ENCODE data around the gene TMEM165. TPM values are rescaled to one million over a fixed set of nuclear protein-coding genes. Genes with fewer than 3 reads are reported as not detected.
"Not testable (repeated sequence)": the region's sequence is repeated elsewhere in the genome, so short reads cannot be mapped to it uniquely, and the experiment has no call there.

The TMEM165 gene
- total RNA-seq, 8 experiments from 2014 or later, result 25.9 to 102 (median 45.9) TPM

GRCh38 chr4:55358246-55358645 is 37.5 kb upstream of the TMEM165 start:
- H3K27ac ChIP-seq, result no peak overlapping the region
- in situ Hi-C loops (cut with MboI; ENCODE audit: low pct_unique_long_range_greater_than_20kb in 2 of 9, low sequenced_read_pairs in 9 of 9, unreplicated experiment in 9 of 9), result no loop called here
- no peak for ATAC-seq (replicated peaks in 6 of 8)
- H3K4me1 ChIP-seq (replicated peaks in 1 of 2), result no peaks in the 10 kb centered on the region
- 79 to 100% (median 94%) methylated on average over 1 to 2 of the region's 2 CpGs; no CpG with 5 or more reads in 3 of the 10 experiments for WGBS, 10 experiments
- H3K4me3 ChIP-seq, result no peak overlapping the region

GRCh38 chr4:55358668-55359067 is 37.1 kb upstream of the TMEM165 start:
- no peak overlapping the region for H3K4me3 ChIP-seq
- peak in 3 of 8 experiments; percentile 79 to 88 (median 83) for ATAC-seq (replicated peaks in 6 of 8)
- WGBS, 10 experiments, result 0 to 100% (median 84%) methylated on average over 1 to 2 of the region's 2 CpGs; no CpG with 5 or more reads in 2 of the 10 experiments
- no peaks in the 10 kb centered on the region for H3K4me1 ChIP-seq (replicated peaks in 1 of 2)
- in situ Hi-C loops (cut with MboI; ENCODE audit: low pct_unique_long_range_greater_than_20kb in 2 of 9, low sequenced_read_pairs in 9 of 9, unreplicated experiment in 9 of 9), result no loop called here
- H3K27ac ChIP-seq, result no peak overlapping the region

GRCh38 chr4:55359397-55359916 is 36.3 kb upstream of the TMEM165 start:
- peak in 3 of 8 experiments; percentile 10 to 40 (median 20) for ATAC-seq (replicated peaks in 6 of 8)
- Histone ChIP-seq H3K4me3 (no peak overlapping the region), H3K4me1 (replicated peaks in 1 of 2) (no peaks in the 10 kb centered on the region), H3K27ac (no peak overlapping the region)
- in situ Hi-C loops (cut with MboI; ENCODE audit: low pct_unique_long_range_greater_than_20kb in 2 of 9, low sequenced_read_pairs in 9 of 9, unreplicated experiment in 9 of 9), result no loop called here
- WGBS, 10 experiments, result 7 to 100% (median 87%) methylated on average over 1 to 7 of the region's 8 CpGs; no CpG with 5 or more reads in 3 of the 10 experiments

- 93 to 100% (median 100%) methylated on average over 1 to 6 of the region's 9 CpGs; no CpG with 5 or more reads in 1 of the 10 experiments for WGBS, 10 experiments
- ATAC-seq (replicated peaks in 6 of 8); in situ Hi-C loops (cut with MboI; ENCODE audit: low pct_unique_long_range_greater_than_20kb in 2 of 9, low sequenced_read_pairs in 9 of 9, unreplicated experiment in 9 of 9); H3K4me1 ChIP-seq (replicated peaks in 1 of 2); H3K4me3 ChIP-seq; H3K27ac ChIP-seq: not testable (repeated sequence)
These were observed 32.8 kb upstream of the TMEM165 start for GRCh38 chr4:55362938-55363337.

- Histone ChIP-seq H3K4me1 (replicated peaks in 1 of 2) (peaks cover 0 to 4% of the 10 kb centered on the region in 2 donors), H3K4me3 (no peak overlapping the region), H3K27ac (no peak overlapping the region)
- ATAC-seq (replicated peaks in 6 of 8), result no peak
- in situ Hi-C loops (cut with MboI; ENCODE audit: low pct_unique_long_range_greater_than_20kb in 2 of 9, low sequenced_read_pairs in 9 of 9, unreplicated experiment in 9 of 9), result no loop called here
- WGBS, 10 experiments, result 70 to 100% (median 85%) methylated on average over 1 to 7 of the region's 9 CpGs; no CpG with 5 or more reads in 2 of the 10 experiments
These were observed 31.9 kb upstream of the TMEM165 start for GRCh38 chr4:55363691-55364351.

- Histone ChIP-seq H3K4me3 (no peak overlapping the region), H3K27ac (no peak overlapping the region), H3K4me1 (replicated peaks in 1 of 2) (peaks cover 0 to 4% of the 10 kb centered on the region in 2 donors)
- no peak for ATAC-seq (replicated peaks in 6 of 8)
- 17 to 90% (median 73%) methylated on average over 1 to 7 of the region's 9 CpGs; no CpG with 5 or more reads in 1 of the 10 experiments for WGBS, 10 experiments
- in situ Hi-C loops (cut with MboI; ENCODE audit: low pct_unique_long_range_greater_than_20kb in 2 of 9, low sequenced_read_pairs in 9 of 9, unreplicated experiment in 9 of 9), result no loop called here
These were observed 30.9 kb upstream of the TMEM165 start for GRCh38 chr4:55364691-55365344.

- ATAC-seq (replicated peaks in 6 of 8), result no peak
- Histone ChIP-seq H3K4me1 (replicated peaks in 1 of 2) (peaks cover 0 to 4% of the 10 kb centered on the region in 2 donors), H3K4me3 (no peak overlapping the region), H3K27ac (no peak overlapping the region)
- in situ Hi-C loops (cut with MboI; ENCODE audit: low pct_unique_long_range_greater_than_20kb in 2 of 9, low sequenced_read_pairs in 9 of 9, unreplicated experiment in 9 of 9), result no loop called here
- WGBS, 10 experiments, result 60 to 100% (median 93%) methylated on average over 1 to 6 of the region's 7 CpGs; no CpG with 5 or more reads in 2 of the 10 experiments
These were observed 30.4 kb upstream of the TMEM165 start for GRCh38 chr4:55365345-55365728.

- in situ Hi-C loops (cut with MboI; ENCODE audit: low pct_unique_long_range_greater_than_20kb in 2 of 9, low sequenced_read_pairs in 9 of 9, unreplicated experiment in 9 of 9), result no loop called here
- no peak for ATAC-seq (replicated peaks in 6 of 8)
- H3K4me1 ChIP-seq (replicated peaks in 1 of 2), result peaks cover 0 to 4% of the 10 kb centered on the region in 2 donors
- H3K27ac ChIP-seq, result no peak overlapping the region
- H3K4me3 ChIP-seq, result no peak overlapping the region
- WGBS, 10 experiments, result 83 to 100% (median 89%) methylated on average over 1 to 7 of the region's 7 CpGs; no CpG with 5 or more reads in 2 of the 10 experiments
These were observed 29.1 kb upstream of the TMEM165 start for GRCh38 chr4:55366621-55367020.

- peak in 1 of 8 experiments; percentile 43 for ATAC-seq (replicated peaks in 6 of 8)
- in situ Hi-C loops (cut with MboI; ENCODE audit: low pct_unique_long_range_greater_than_20kb in 2 of 9, low sequenced_read_pairs in 9 of 9, unreplicated experiment in 9 of 9), result no loop called here
- Histone ChIP-seq H3K4me3 (no peak overlapping the region), H3K4me1 (replicated peaks in 1 of 2) (peaks cover 0 to 4% of the 10 kb centered on the region in 2 donors), H3K27ac (no peak overlapping the region)
- 76 to 100% (median 83%) methylated on average over 1 to 5 of the region's 6 CpGs; no CpG with 5 or more reads in 1 of the 10 experiments for WGBS, 10 experiments
These were observed 28.6 kb upstream of the TMEM165 start for GRCh38 chr4:55367084-55367722.

GRCh38 chr4:55369968-55370367 is 25.8 kb upstream of the TMEM165 start:
- Histone ChIP-seq H3K4me3 (no peak overlapping the region), H3K4me1 (replicated peaks in 1 of 2) (peaks cover 0 to under 1% of the 10 kb centered on the region in 2 donors), H3K27ac (no peak overlapping the region)
- in situ Hi-C loops (cut with MboI; ENCODE audit: low pct_unique_long_range_greater_than_20kb in 2 of 9, low sequenced_read_pairs in 9 of 9, unreplicated experiment in 9 of 9), result no loop called here
- 76 to 100% (median 100%) methylated on average over 1 to 2 of the region's 2 CpGs; no CpG with 5 or more reads in 2 of the 10 experiments for WGBS, 10 experiments
- no peak for ATAC-seq (replicated peaks in 6 of 8)

GRCh38 chr4:55372259-55372658 is 23.5 kb upstream of the TMEM165 start:
- in situ Hi-C loops (cut with MboI; ENCODE audit: low pct_unique_long_range_greater_than_20kb in 2 of 9, low sequenced_read_pairs in 9 of 9, unreplicated experiment in 9 of 9), result no loop called here
- ATAC-seq (replicated peaks in 6 of 8), result no peak
- Histone ChIP-seq H3K4me1 (replicated peaks in 1 of 2) (no peaks in the 10 kb centered on the region), H3K27ac (no peak overlapping the region), H3K4me3 (no peak overlapping the region)
- 40 to 100% (median 95%) methylated on average over 1 to 7 of the region's 7 CpGs for WGBS, 10 experiments

- ATAC-seq (replicated peaks in 6 of 8), result no peak
- in situ Hi-C loops (cut with MboI; ENCODE audit: low pct_unique_long_range_greater_than_20kb in 2 of 9, low sequenced_read_pairs in 9 of 9, unreplicated experiment in 9 of 9), result no loop called here
- WGBS, 10 experiments, result 67 to 100% (median 90%) methylated on average over 1 of the region's 1 CpG; no CpG with 5 or more reads in 4 of the 10 experiments
- Histone ChIP-seq H3K4me1 (replicated peaks in 1 of 2) (no peaks in the 10 kb centered on the region), H3K27ac (no peak overlapping the region), H3K4me3 (no peak overlapping the region)
These were observed 22.3 kb upstream of the TMEM165 start for GRCh38 chr4:55373461-55373860.

GRCh38 chr4:55376698-55377097 is 19.1 kb upstream of the TMEM165 start:
- Histone ChIP-seq H3K4me1 (replicated peaks in 1 of 2) (no peaks in the 10 kb centered on the region), H3K4me3 (no peak overlapping the region), H3K27ac (no peak overlapping the region)
- in situ Hi-C loops (cut with MboI; ENCODE audit: low pct_unique_long_range_greater_than_20kb in 2 of 9, low sequenced_read_pairs in 9 of 9, unreplicated experiment in 9 of 9), result no loop called here
- ATAC-seq (replicated peaks in 6 of 8), result no peak
- WGBS, 10 experiments, result 50 to 92% (median 69%) methylated on average over 2 of the region's 2 CpGs
